BJ (cell line): Measurements from ENCODE around the gene ACYP2. TPM values are rescaled to one million over a fixed set of nuclear protein-coding genes. Genes with fewer than 3 reads are reported as not detected.
"Not testable (repeated sequence)": the region's sequence is repeated elsewhere in the genome, so short reads cannot be mapped to it uniquely, and the experiment has no call there.

Experiments used
- CTCF ChIA-PET: fragments of 350-600 bp; formaldehyde crosslinking; extraction: SDS; loops from one replicate; lab custom pipeline; 2021; ENCODE audit warnings: antibody characterized with exemption, inconsistent platforms; lab: Yijun Ruan, JAX
- POLR2A ChIA-PET: fragments of 300-600 bp; sonication (Branson Sonifier 250); formaldehyde crosslinking; extraction: SDS; loops from one replicate; lab custom pipeline; 2021; ENCODE audit warnings: antibody characterized with exemption; lab: Charles Lee
- DNase-seq: peaks from one replicate; pipeline ENCODE4 v3.0.0-alpha.2; 2011; ENCODE audit warnings: low read depth
- H3K27me3 ChIP-seq: 2 replicates; pipeline ENCODE4 v1.6.0; 2011; ENCODE audit warnings: low read length; ENCODE audit not compliant: control insufficient read depth, insufficient read depth
- H3K36me3 ChIP-seq: 2 replicates; pipeline ENCODE4 v1.5.1; 2011; ENCODE audit warnings: low read length; ENCODE audit not compliant: control insufficient read depth, insufficient read depth
- H3K4me3 ChIP-seq: 2 replicates; pipeline ENCODE4 v1.5.1; 2011; ENCODE audit warnings: low read depth, mild to moderate bottlenecking, control low read depth, low read length
- CTCF ChIP-seq: IDR thresholded peaks from 2 replicates; pipeline ENCODE4 v1.5.1; 2011; ENCODE audit warnings: low read depth, mild to moderate bottlenecking, control low read depth, inconsistent platforms, low read length, moderate library complexity; ENCODE audit not compliant: insufficient read depth
- polyA plus RNA-seq: library from polyadenylated mRNA; depleted of rRNA; stranded (reverse); fragments of >200 nt; gene quantifications from 2 replicates; pipeline ENCODE4 v1.2.3, GENCODE V29; 2011

The ACYP2 gene
- polyA plus RNA-seq, 1 experiment: 7.0 TPM

GRCh38 chr2:54114936-54115283, 505 bp upstream of the ACYP2 start:
- Histone ChIP-seq H3K36me3 (no peaks in the 10 kb centered on the region), H3K27me3 (no peaks in the 10 kb centered on the region), H3K4me3 (peak overlapping the region; percentile 70)
- DNase-seq: no peak
- no peak for TF ChIP-seq CTCF
- ChIA-PET POLR2A (no interaction called here), CTCF (interaction anchor here (0.6 to 1.4 kb wide), 6 partner anchors 8 to 398 kb away, joined by 3 to 6 read pairs (median 4); no protein-coding TSS in a partner anchor)

- not testable (repeated sequence) for DNase-seq, H3K27me3 ChIP-seq, H3K4me3 ChIP-seq, H3K36me3 ChIP-seq
- ChIA-PET POLR2A (interaction anchor here (0.6 kb wide), 1 partner anchor 11 kb away, joined by 14 read pairs; no protein-coding TSS in a partner anchor), CTCF (interaction anchor here (0.8 kb wide), 1 partner anchor 10 kb away, joined by 3 read pairs; no protein-coding TSS in a partner anchor)
Observed at GRCh38 chr2:54116598-54116997, 1.2 kb downstream of the ACYP2 start.

- Histone ChIP-seq H3K36me3 (no peaks in the 10 kb centered on the region; the same call in 1 of the 2 replicates), H3K27me3 (no peaks in the 10 kb centered on the region), H3K4me3 (no peak overlapping the region)
- no peak for TF ChIP-seq CTCF
- ChIA-PET CTCF (interaction anchor here (1.2 kb wide), 1 partner anchor 14 kb away, joined by 9 read pairs; no protein-coding TSS in a partner anchor), POLR2A (no interaction called here)
- no peak for DNase-seq
Observed at GRCh38 chr2:54120950-54121349, 5.5 kb downstream of the ACYP2 start.

- Histone ChIP-seq H3K4me3 (no peak overlapping the region), H3K36me3 (no peaks in the 10 kb centered on the region; the same call in 1 of the 2 replicates), H3K27me3 (no peaks in the 10 kb centered on the region)
- POLR2A ChIA-PET: no interaction called here
- DNase-seq: no peak
- CTCF ChIA-PET: no interaction called here
- TF ChIP-seq CTCF: no peak
Observed at GRCh38 chr2:54122171-54122935, 6.9 kb downstream of the ACYP2 start.

DNA sequence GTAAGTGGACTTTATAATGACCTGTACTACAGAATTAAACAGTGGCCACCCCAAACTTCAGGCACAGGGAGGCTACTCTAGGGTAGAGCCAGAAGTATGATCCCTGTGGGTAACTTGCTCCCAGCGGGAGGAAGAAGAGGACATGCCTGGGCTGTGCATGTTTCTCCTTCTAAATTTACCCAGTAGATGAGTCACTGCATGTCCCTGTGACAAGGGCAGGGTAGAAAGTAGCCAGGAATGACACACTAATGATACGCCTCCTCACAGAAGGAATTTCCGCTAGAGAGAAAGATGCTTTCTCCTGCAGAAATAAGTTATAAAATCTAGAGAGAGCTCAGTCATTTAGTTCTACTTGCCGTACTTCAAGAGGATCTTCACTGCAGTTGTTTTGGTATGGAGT, 7.5 kb downstream of the ACYP2 start:
- no peaks in the 10 kb centered on the region for H3K27me3 ChIP-seq
- ChIA-PET CTCF (interaction anchor here (1.0 kb wide), 1 partner anchor 83 kb away, joined by 3 read pairs; no protein-coding TSS in a partner anchor), POLR2A (no interaction called here)
- H3K36me3 ChIP-seq: no peaks in the 10 kb centered on the region; the same call in 1 of the 2 replicates
- TF ChIP-seq CTCF: no peak
- H3K4me3 ChIP-seq: no peak overlapping the region
- DNase-seq: peak; percentile 33

- POLR2A ChIA-PET, H3K4me3 ChIP-seq, H3K27me3 ChIP-seq, DNase-seq, H3K36me3 ChIP-seq, CTCF ChIA-PET: not testable (repeated sequence)
Observed at GRCh38 chr2:54127174-54127573, 11.8 kb downstream of the ACYP2 start.
